Peyer's patch (tissue), 4 donors: ENCODE results near the gene OR10H2.

Source experiments
- CTCF ChIP-seq, 6 experiments: fragments of 450-650 bp in 4 of 6; fragments of 200-600 bp in 2 of 6; sonication (generic) in 1 of 6; IDR thresholded peaks; one replicate each; pipeline ENCODE4 v1.5.1; 2017 to 2019; ENCODE audit warnings: antibody characterized with exemption in 6 of 6, mild to moderate bottlenecking in 3 of 6, moderate library complexity in 1 of 6
- POLR2A ChIP-seq, 2 donors: fragments of 450-650 bp; IDR thresholded peaks; one replicate each; pipeline ENCODE4 v1.5.1; 2017; ENCODE audit warnings: antibody characterized with exemption in 2 of 2, mild to moderate bottlenecking in 2 of 2, moderate library complexity in 2 of 2

- TF ChIP-seq POLR2A (IDR thresholded peaks at IDR 0.05), result no peak
- TF ChIP-seq CTCF (IDR thresholded peaks at IDR 0.05), result no peak
Observed at GRCh38 chr19:15722956-15723355, 4.9 kb upstream of the OR10H2 start.
